Hypothalamus (tissue), 51 donors: ENCODE measurements around the gene DOLPP1.
"Not testable (repeated sequence)": the region's sequence is repeated elsewhere in the genome, so short reads cannot be mapped to it uniquely, and the experiment has no call there.

Source experiments
- DNase-seq, 51 donors: peaks; one replicate each; lab custom pipeline; 2025; lab: John Stamatoyannopoulos, UW

DOLPP1 gene

GRCh38 chr9:129080601-129081387 is at the start of gene DOLPP1:
DOLPP1 (plus strand) TSS chr9:129081111; CDS start chr9:129081132, 21 bp downstream.
- DNase-seq: peak; percentile 93 to 100 (median 98)

- DNase-seq: no peak
Observed at GRCh38 chr9:129031514-129031913, 49.4 kb upstream of the DOLPP1 start.

GRCh38 chr9:129032541-129033159 is 48.3 kb upstream of the DOLPP1 start:
- no peak for DNase-seq

GRCh38 chr9:129033216-129033615 is 47.7 kb upstream of the DOLPP1 start:
- DNase-seq: no peak

GRCh38 chr9:129035838-129036237 is 45.1 kb upstream of the DOLPP1 start:
- not testable (repeated sequence) for DNase-seq

GRCh38 chr9:129036241-129036922 is 44.5 kb upstream of the DOLPP1 start, which contains the start of gene MIGA2:
MIGA2 (plus strand) TSS chr9:129036626; CDS start chr9:129040595, 3,969 bp downstream.
- peak; percentile 63 to 99 (median 96) for DNase-seq

GRCh38 chr9:129036923-129037766 is 43.8 kb upstream of the DOLPP1 start:
- no peak for DNase-seq

- DNase-seq: no peak
Observed at GRCh38 chr9:129037767-129038098, 43.2 kb upstream of the DOLPP1 start.

- peak in 8 of 51 donors; percentile 6 to 36 (median 16) for DNase-seq
Observed at GRCh38 chr9:129038109-129038852, 42.6 kb upstream of the DOLPP1 start.

GRCh38 chr9:129040113-129040643 is 40.7 kb upstream of the DOLPP1 start:
- DNase-seq: no peak

- no peak for DNase-seq
Observed at GRCh38 chr9:129042016-129042415, 38.9 kb upstream of the DOLPP1 start.

- DNase-seq: no peak
Observed at GRCh38 chr9:129052592-129052991, 28.3 kb upstream of the DOLPP1 start.

- DNase-seq: no peak
Observed at GRCh38 chr9:129053020-129053419, 27.9 kb upstream of the DOLPP1 start.

- DNase-seq: no peak
Observed at GRCh38 chr9:129054163-129054851, 26.6 kb upstream of the DOLPP1 start.

GRCh38 chr9:129058965-129059795 is 21.7 kb upstream of the DOLPP1 start:
- DNase-seq: no peak

- DNase-seq: no peak
Observed at GRCh38 chr9:129059796-129060785, 20.8 kb upstream of the DOLPP1 start.

- no peak for DNase-seq
Observed at GRCh38 chr9:129060991-129061390, 19.9 kb upstream of the DOLPP1 start.
